Tongue (tissue), 2 donors: ENCODE results near the gene DXO. TPM values are rescaled to one million over a fixed set of nuclear protein-coding genes. Genes with fewer than 3 reads are reported as not detected.
"Not testable (repeated sequence)": the region's sequence is repeated elsewhere in the genome, so short reads cannot be mapped to it uniquely, and the experiment has no call there.

Source experiments
- DNase-seq: peaks from one replicate; pipeline ENCODE4 v3.0.0-alpha.2; 2015
- total RNA-seq: library from RNA; depleted of rRNA; stranded (reverse); fragments of >200 nt; gene quantifications from one replicate; pipeline ENCODE4 v1.2.3, GENCODE V29; 2014

The DXO gene
- 10.7 TPM for total RNA-seq

DNA sequence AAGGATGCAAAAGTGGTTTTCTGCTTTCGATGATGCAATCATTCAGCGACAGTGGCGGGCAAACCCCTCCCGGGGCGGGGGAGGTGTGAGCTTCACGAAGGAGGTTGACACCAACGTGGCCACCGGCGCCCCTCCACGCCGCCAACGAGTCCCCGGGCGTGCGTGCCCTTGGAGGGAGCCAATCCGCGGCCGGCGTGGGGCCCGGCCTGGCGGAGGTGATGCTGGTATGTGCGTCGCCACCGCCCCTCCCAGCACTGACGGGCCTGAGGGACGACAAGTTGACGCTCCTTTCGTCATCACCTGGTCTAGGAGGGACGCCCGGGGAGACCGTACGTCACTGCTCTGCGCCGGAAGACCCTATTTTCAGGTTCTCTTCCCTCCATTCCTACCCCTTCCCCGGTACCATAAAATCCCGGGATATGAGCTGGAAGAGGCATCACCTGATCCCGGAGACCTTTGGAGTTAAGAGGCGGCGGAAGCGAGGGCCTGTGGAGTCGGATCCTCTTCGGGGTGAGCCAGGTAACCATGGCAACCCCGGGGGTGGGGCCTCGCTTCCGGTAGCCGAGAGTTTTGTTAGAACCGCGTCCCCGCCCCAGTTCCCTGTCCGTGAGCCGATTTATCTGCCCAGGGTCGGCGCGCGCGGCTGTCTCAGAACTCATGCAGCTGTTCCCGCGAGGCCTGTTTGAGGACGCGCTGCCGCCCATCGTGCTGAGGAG lies at the start of gene DXO:
Gene DXO, minus strand, starts transcription at position 146 of the 716 bp plus-strand sequence. CDS start 463 bp downstream, outside the sequence.
- peak; percentile 99 for DNase-seq

DNA sequence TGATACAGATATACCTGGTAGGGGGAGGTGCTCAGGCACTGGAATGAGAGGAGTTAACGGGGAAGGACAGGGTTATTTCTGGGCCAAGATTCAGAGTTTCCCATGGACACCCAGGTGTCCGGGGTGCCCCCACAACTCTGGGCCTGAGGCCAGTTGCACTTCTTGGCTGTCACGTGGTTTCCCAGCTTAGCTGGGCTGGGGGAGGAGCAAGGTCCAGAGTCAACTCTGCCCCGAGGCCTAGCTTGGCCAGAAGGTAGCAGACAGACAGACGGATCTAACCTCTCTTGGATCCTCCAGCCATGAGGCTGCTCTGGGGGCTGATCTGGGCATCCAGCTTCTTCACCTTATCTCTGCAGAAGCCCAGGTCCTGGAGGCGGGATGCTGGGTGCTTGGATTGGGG lies 42.6 kb upstream of the DXO start, which contains the start of gene C4B:
Gene C4B, plus strand, starts transcription at position 249 of the 400 bp plus-strand sequence. Its CDS starts 51 bp downstream, at position 300.
- DNase-seq, result not testable (repeated sequence)

GRCh38 chr6:32013738-32014137 lies 41.8 kb upstream of the DXO start:
- DNase-seq, result not testable (repeated sequence)

- not testable (repeated sequence) for DNase-seq
These were observed 41.1 kb upstream of the DXO start for GRCh38 chr6:32012941-32013617.

- DNase-seq, result not testable (repeated sequence)
These were observed 39.1 kb upstream of the DXO start for GRCh38 chr6:32010856-32011530.

DNA sequence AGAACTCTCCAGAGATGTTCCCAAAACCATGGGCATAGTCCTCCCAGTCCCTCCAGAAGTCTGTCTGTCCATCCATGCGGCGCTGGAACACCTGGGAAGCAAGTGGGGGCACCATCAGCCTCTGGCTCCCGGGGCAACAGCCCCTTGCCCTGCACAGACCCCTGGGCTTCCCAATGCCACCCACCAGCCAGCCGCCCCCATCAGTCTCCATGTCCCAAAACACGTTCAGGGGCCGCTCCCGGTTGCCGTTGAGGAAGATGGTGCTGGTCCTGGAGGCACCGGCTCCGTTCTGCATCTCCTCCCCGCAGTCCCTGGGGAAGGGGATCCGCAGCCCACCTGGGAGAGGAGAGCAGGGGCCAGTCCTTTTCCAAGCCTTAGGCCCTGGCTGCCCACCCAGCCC lies 37.6 kb upstream of the DXO start:
- not testable (repeated sequence) for DNase-seq

DNA sequence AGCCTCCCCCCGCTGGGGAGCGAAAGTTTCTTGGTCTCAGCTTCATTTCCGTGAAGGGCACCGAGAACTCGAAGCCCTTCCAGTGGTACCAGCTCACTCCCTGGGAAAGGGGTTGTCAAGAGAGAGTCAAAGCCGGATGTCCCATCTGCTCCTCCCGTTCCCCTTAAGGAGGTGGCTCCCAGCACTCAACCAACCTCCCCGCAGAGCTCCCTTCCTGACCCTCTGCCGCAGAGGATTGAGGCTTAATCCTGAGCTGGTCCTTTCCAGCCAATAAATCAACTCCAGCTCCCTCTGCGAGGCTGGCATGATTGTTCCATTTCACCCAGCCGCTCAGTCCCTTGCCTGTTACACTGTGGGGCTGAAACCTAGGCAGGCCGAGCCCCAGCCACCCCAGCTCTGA lies 36.7 kb upstream of the DXO start:
- not testable (repeated sequence) for DNase-seq

- not testable (repeated sequence) for DNase-seq
These were observed 36.1 kb upstream of the DXO start for GRCh38 chr6:32008037-32008436.

DNA sequence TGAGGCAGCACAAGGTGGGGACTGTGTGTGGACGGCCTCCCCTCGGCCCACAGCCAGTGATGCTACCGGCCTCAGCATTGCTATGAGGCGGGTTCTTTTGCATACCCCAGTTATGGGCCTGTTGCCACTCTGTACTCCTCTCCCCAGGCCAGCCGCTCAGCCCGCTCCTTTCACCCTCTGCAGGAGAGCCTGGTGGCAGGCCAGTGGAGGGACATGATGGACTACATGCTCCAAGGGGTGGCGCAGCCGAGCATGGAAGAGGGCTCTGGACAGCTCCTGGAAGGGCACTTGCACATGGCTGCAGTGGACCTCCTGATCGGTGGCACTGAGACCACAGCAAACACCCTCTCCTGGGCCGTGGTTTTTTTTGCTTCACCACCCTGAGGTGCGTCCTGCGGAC lies 35.1 kb upstream of the DXO start:
- DNase-seq, result not testable (repeated sequence)

- not testable (repeated sequence) for DNase-seq
These were observed 34.1 kb upstream of the DXO start for GRCh38 chr6:32005991-32006529.

DNA sequence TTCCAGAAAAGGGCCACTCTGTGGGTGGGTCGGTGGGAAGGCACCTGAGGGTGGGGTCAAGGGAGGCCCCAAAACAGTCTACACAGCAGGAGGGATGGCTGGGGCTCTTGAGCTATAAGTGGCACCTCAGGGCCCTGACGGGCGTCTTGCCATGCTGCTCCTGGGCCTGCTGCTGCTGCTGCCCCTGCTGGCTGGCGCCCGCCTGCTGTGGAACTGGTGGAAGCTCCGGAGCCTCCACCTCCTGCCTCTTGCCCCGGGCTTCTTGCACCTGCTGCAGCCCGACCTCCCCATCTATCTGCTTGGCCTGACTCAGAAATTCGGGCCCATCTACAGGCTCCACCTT lies 33.6 kb upstream of the DXO start:
- DNase-seq, result not testable (repeated sequence)

GRCh38 chr6:32004864-32005537 lies 33.1 kb upstream of the DXO start:
- not testable (repeated sequence) for DNase-seq

DNA sequence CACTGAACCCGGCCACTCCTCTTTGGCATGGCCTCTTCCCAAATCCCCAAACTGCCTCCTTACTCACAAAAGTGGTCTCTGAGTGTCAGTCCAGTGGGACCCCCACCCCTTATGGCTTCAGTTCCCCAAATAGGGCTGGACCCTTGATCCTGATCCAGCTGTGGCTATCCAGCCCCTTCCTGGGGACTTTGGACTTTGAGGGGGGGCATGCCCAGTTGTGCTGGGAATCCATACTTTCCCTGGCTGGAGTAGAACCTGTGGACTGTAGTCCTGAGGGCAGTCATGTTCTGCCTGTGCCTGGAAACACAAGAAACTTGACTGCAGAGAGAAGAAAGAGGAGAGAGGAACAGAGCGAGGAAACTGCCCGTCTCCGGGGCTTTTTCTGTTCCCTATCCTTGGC lies 32.5 kb upstream of the DXO start:
- DNase-seq, result not testable (repeated sequence)

DNA sequence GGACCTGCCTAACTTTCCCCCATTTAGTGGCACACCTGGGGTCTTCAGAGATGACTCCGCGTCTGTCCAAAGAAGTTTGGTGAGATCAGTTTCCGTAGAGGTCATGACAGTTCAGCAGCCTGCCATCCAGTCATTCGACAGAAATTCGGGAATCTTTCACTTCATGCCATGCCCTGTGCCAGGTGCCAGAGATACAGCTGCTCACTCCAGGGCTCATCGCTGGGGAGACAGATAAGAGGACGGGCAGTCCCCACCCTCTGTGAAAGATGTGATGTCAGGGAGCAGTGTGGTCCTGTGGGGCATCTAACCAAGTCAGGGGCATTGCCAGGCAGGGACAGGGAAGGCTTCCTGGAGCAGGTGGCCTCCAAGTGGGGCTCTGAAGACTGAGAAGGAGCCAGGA lies 31.4 kb upstream of the DXO start:
- not testable (repeated sequence) for DNase-seq

GRCh38 chr6:32002546-32003268 lies 30.8 kb upstream of the DXO start:
- not testable (repeated sequence) for DNase-seq

GRCh38 chr6:31996385-31996784 lies 24.4 kb upstream of the DXO start:
- DNase-seq, result not testable (repeated sequence)

DNA sequence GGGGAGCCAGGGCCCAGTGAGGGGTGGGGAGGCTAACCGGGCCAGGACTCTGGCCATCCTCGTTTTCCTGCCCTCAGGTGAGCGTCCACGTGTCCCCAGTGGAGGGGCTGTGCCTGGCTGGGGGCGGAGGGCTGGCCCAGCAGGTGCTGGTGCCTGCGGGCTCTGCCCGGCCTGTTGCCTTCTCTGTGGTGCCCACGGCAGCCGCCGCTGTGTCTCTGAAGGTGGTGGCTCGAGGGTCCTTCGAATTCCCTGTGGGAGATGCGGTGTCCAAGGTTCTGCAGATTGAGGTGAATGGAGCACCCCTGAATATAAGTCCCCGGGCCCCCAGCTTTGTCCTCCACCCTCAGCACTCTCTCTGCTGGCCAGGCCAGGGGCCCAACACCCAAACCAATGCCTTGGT lies 22.5 kb upstream of the DXO start:
- not testable (repeated sequence) for DNase-seq

DNA sequence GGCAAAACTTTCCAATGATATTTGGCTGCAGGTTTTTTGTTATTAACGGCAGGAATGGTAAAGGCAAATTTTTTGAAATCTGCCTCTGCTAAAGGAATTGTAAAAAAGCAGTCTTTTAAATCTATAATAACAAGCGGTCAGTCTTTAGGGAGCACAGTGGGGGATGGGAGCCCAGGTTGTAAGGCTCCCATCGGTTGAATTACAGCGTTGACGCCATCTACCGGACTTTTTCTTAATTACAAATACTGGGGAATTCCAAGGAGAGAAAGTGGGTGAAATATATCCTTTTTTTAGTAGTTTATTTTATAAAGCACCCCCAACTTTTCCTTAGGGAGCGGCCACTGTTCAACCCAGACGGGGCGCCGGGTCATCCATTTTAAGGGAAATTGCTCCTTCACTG lies 17.4 kb upstream of the DXO start:
- DNase-seq, result not testable (repeated sequence)

DNA sequence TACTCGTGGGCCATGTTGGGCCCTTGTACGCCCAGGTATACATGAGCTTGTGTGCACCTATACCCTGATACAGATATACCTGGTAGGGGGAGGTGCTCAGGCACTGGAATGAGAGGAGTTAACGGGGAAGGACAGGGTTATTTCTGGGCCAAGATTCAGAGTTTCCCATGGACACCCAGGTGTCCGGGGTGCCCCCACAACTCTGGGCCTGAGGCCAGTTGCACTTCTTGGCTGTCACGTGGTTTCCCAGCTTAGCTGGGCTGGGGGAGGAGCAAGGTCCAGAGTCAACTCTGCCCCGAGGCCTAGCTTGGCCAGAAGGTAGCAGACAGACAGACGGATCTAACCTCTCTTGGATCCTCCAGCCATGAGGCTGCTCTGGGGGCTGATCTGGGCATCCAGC lies 9.8 kb upstream of the DXO start, which contains the start of gene C4A:
Gene C4A, plus strand, starts transcription at position 314 of the 400 bp plus-strand sequence. Its CDS starts 51 bp downstream, at position 365.
- not testable (repeated sequence) for DNase-seq

- DNase-seq, result not testable (repeated sequence)
These were observed 9.1 kb upstream of the DXO start for GRCh38 chr6:31980998-31981397.

DNA sequence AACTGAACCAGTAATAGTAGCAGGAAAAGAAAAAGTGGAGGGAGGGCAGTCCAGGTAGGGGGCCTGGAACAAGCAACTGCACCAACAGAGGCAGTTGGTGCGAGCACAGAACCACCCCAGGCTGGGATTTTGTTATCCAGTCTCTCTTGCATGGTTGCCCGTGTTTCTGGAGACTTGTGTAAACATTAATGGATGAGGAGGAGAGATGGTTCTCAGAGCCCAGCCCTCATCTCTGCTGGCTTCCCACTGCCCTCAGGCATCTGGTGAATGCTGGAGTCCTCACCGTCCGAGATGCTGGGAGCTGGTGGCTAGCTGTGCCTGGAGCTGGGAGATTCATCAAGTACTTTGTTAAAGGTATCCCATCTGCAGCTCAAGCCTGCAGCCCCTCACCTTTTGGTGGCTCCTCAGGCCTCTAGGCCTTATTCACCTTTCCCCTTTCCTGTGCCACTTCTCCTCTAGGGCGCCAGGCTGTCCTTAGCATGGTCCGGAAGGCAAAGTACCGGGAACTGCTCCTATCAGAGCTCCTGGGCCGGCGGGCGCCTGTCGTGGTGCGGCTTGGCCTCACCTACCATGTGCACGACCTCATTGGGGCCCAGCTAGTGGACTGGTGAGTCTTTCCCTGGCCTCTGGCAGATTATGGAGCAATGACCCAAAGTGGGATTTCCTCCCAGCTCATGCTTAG lies 8.4 kb upstream of the DXO start:
- DNase-seq, result not testable (repeated sequence)
